ENCODE data around the gene LYRM1. TPM values are rescaled to one million over a fixed set of nuclear protein-coding genes. Genes with fewer than 3 reads are reported as not detected.

Gene LYRM1
- total and polyA plus RNA-seq, 2 of the 8 experiments (the other 6 are each of a cell fraction or from before 2014, with no cell fraction given), result 11.6 to 13.4 TPM

GRCh38 chr16:20928774-20929411 is 28.3 kb downstream of the LYRM1 start:
- Histone ChIP-seq H3K27me3 (replicated peaks in 1 of 4; ENCODE audit: control insufficient read depth in 3 of 4, extremely low read depth in 1 of 4, insufficient read depth in 3 of 4, low read length in 3 of 4) (no peaks in the 10 kb centered on the region), H2BK5ac (ENCODE audit: low read depth, low read length) (no peak overlapping the region), H3K4me2 (ENCODE audit: insufficient read depth in 1 of 2, low read depth in 2 of 2, low read length in 2 of 2) (no peak overlapping the region), H3K9me3 (ENCODE audit: insufficient read depth in 2 of 2, low read depth in 1 of 2, low read length in 1 of 2) (no peaks in the 10 kb centered on the region), H3K4ac (replicated peaks; ENCODE audit: insufficient read length, low read depth, low read length) (no peak overlapping the region), H3K23ac (ENCODE audit: insufficient read length) (no peak overlapping the region), H2BK12ac (ENCODE audit: low read depth, low read length) (no peak overlapping the region), H2BK120ac (replicated peaks; ENCODE audit: low read depth, low read length) (no peak overlapping the region), H3K4me3 (ENCODE audit: extremely low read depth in 1 of 4, insufficient read depth in 2 of 4, low read depth in 3 of 4, low read length in 4 of 4) (no peak overlapping the region), H3K18ac (ENCODE audit: extremely low read depth, low read length) (no peak overlapping the region), H4K91ac (replicated peaks; ENCODE audit: insufficient read length, low read length) (no peak overlapping the region), H4K5ac (ENCODE audit: insufficient read length, low read depth, low read length) (no peak overlapping the region), H3K27ac (ENCODE audit: low read depth, low read length) (no peak overlapping the region), H3K23me2 (ENCODE audit: low read depth, low read length) (no peaks in the 10 kb centered on the region), H2AFZ (ENCODE audit: low read length) (no peak overlapping the region), H4K8ac (ENCODE audit: extremely low read depth, insufficient read depth, low read length) (no peak overlapping the region), H3K4me1 (replicated peaks in 1 of 4; ENCODE audit: control insufficient read depth in 3 of 4, insufficient read depth in 4 of 4, low read length in 3 of 4) (no peaks in the 10 kb centered on the region), H2AK5ac (ENCODE audit: low read depth, low read length) (no peak overlapping the region), H2BK20ac (ENCODE audit: low read length) (no peak overlapping the region), H3K9ac (replicated peaks in 1 of 4; ENCODE audit: extremely low read depth in 1 of 4, low read depth in 3 of 4, low read length in 3 of 4) (no peak overlapping the region), H3K79me1 (ENCODE audit: low read depth, low read length) (no peaks in the 10 kb centered on the region), H3K56ac (replicated peaks; ENCODE audit: insufficient read length, low read depth, low read length) (no peak overlapping the region), H4K20me1 (replicated peaks in 1 of 2; ENCODE audit: control insufficient read depth in 1 of 2, insufficient read depth in 2 of 2, low read length in 2 of 2) (no peaks in the 10 kb centered on the region), H2BK15ac (ENCODE audit: low read length) (no peak overlapping the region), H3K14ac (ENCODE audit: insufficient read length) (no peak overlapping the region), H3K36me3 (ENCODE audit: control insufficient read depth in 2 of 4, insufficient read depth in 4 of 4, low read length in 3 of 4) (peaks cover 0 to 3% (median 0%) of the 10 kb centered on the region in 4 experiments; a peak in 1 of 8 replicates), H3K79me2 (ENCODE audit: control insufficient read depth in 1 of 2, insufficient read depth in 2 of 2, low read length in 2 of 2) (no peaks in the 10 kb centered on the region)
- FAIRE-seq (no peak), DNase-seq (ENCODE audit: low read depth in 1 of 2, low spot score in 2 of 2) (no peak)
- ChIA-PET POLR2A (ENCODE audit: partially characterized antibody) (no interaction called here), CTCF (ENCODE audit: partially characterized antibody) (interaction anchor here (0.7 kb wide), 1 partner anchor 14 kb away, joined by 3 read pairs; no protein-coding TSS in a partner anchor)
- WGBS, 2 experiments (ENCODE audit: extremely low coverage in 1 of 2, insufficient coverage in 1 of 2, insufficient read length in 1 of 2, insufficient replicate concordance in 2 of 2, low coverage in 1 of 2, low lambda C conversion rate in 2 of 2, missing lambda C conversion rate in 1 of 2), result 98% methylated on average over 5 of the region's 5 CpGs; no CpG with 5 or more reads in 1 of the 2 experiments
- TF ChIP-seq SAP30 (IDR thresholded peaks at IDR 0.05; ENCODE audit: insufficient read depth, insufficient replicate concordance, low read length) (no peak), RFX5 (IDR thresholded peaks at IDR 0.05; ENCODE audit: borderline replicate concordance, low read depth, low read length) (no peak), ATF3 (IDR thresholded peaks at IDR 0.05; ENCODE audit: insufficient read depth, low read depth, low read length) (no peak), KDM1A (IDR thresholded peaks at IDR 0.05; ENCODE audit: borderline replicate concordance, low read length) (no peak), BRCA1 (IDR thresholded peaks at IDR 0.05; ENCODE audit: low read depth, low read length) (no peak), BACH1 (IDR thresholded peaks at IDR 0.05; ENCODE audit: low read length) (no peak), SRF (IDR thresholded peaks at IDR 0.05; ENCODE audit: low read depth, low read length) (no peak), JUND (IDR thresholded peaks at IDR 0.05; ENCODE audit: low read length) (no peak), EGR1 (IDR thresholded peaks at IDR 0.05; ENCODE audit: borderline replicate concordance, low read depth, low read length) (no peak)
- TF ChIP-seq, protein P1, sequence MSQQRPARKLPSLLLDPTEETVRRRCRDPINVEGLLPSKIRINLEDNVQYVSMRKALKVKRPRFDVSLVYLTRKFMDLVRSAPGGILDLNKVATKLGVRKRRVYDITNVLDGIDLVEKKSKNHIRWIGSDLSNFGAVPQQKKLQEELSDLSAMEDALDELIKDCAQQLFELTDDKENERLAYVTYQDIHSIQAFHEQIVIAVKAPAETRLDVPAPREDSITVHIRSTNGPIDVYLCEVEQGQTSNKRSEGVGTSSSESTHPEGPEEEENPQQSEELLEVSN (IDR thresholded peaks at IDR 0.05), result no peak
- TF ChIP-seq, protein P2, sequence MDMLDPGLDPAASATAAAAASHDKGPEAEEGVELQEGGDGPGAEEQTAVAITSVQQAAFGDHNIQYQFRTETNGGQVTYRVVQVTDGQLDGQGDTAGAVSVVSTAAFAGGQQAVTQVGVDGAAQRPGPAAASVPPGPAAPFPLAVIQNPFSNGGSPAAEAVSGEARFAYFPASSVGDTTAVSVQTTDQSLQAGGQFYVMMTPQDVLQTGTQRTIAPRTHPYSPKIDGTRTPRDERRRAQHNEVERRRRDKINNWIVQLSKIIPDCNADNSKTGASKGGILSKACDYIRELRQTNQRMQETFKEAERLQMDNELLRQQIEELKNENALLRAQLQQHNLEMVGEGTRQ (IDR thresholded peaks at IDR 0.05; ENCODE audit: low read length), result no peak
